Liver (tissue), 9 donors: Measurements from ENCODE around the gene PTK7. TPM values are rescaled to one million over a fixed set of nuclear protein-coding genes. Genes with fewer than 3 reads are reported as not detected.

Source experiments
- DNase-seq: peaks from one replicate; pipeline ENCODE4 v3.0.0-alpha.2; 2017; ENCODE audit warnings: low spot score
- H3K27ac ChIP-seq, 2 donors: one replicate each; pipeline ENCODE4 v1.7.0; 2013; ENCODE audit warnings: inconsistent platforms in 2 of 2, low read length in 2 of 2, control low read depth in 1 of 2, low read depth in 1 of 2, mild to moderate bottlenecking in 1 of 2
- H3K27me3 ChIP-seq, 4 donors: one replicate each; pipeline versions ENCODE4 v1.6.1 to v1.7.0; 2013; ENCODE audit warnings: low read length in 3 of 4, inconsistent platforms in 1 of 4, mild to moderate bottlenecking in 1 of 4, moderate library complexity in 1 of 4; ENCODE audit not compliant: control insufficient read depth in 4 of 4, insufficient read depth in 4 of 4
- H3K36me3 ChIP-seq, 4 donors: one replicate each; pipeline versions ENCODE4 v1.6.1 to v1.7.0; 2013; ENCODE audit warnings: low read length in 3 of 4, mild to moderate bottlenecking in 3 of 4, low read depth in 1 of 4, moderate library complexity in 1 of 4; ENCODE audit not compliant: control insufficient read depth in 4 of 4, insufficient read depth in 3 of 4
- H3K4me1 ChIP-seq, 4 donors: one replicate each; pipeline versions ENCODE4 v1.6.1 to v1.7.0; 2013; ENCODE audit warnings: low read length in 3 of 4, mild to moderate bottlenecking in 3 of 4, moderate library complexity in 1 of 4; ENCODE audit not compliant: control insufficient read depth in 4 of 4, insufficient read depth in 4 of 4
- H3K4me3 ChIP-seq, 3 donors: one replicate each; pipeline versions ENCODE4 v1.6.1 to v1.7.0; 2013; ENCODE audit warnings: low read length in 3 of 3, control low read depth in 1 of 3, low read depth in 1 of 3, mild to moderate bottlenecking in 1 of 3
- H3K9ac ChIP-seq, 2 donors: one replicate each; pipeline ENCODE4 v1.7.0; 2013; ENCODE audit warnings: low read length in 2 of 2, mild to moderate bottlenecking in 2 of 2, moderate library complexity in 2 of 2, control low read depth in 1 of 2, low read depth in 1 of 2
- H3K9me3 ChIP-seq, 4 donors: one replicate each; pipeline versions ENCODE4 v1.6.1 to v1.7.0; 2013; ENCODE audit warnings: low read length in 3 of 4; ENCODE audit not compliant: control insufficient read depth in 4 of 4
- EGR1 ChIP-seq, 2 donors: IDR thresholded peaks; 2 replicates each; pipeline ENCODE4 v1.6.1; 2016 to 2018; ENCODE audit warnings: antibody characterized with exemption in 2 of 2, low read depth in 2 of 2
- FOXA1 ChIP-seq: IDR thresholded peaks from 2 replicates; pipeline ENCODE4 v1.6.1; 2016; ENCODE audit warnings: antibody characterized with exemption
- FOXA2 ChIP-seq: IDR thresholded peaks from 2 replicates; pipeline ENCODE4 v1.6.1; 2016; ENCODE audit warnings: antibody characterized with exemption
- GABPA ChIP-seq, 2 donors: IDR thresholded peaks in 1 of 2; conservative IDR thresholded peaks in 1 of 2; 2 replicates each; pipeline ENCODE4 v1.6.1; 2016; ENCODE audit warnings: antibody characterized with exemption in 2 of 2, mild to moderate bottlenecking in 1 of 2, moderate library complexity in 1 of 2
- HNF4A ChIP-seq, 2 donors: conservative IDR thresholded peaks; 2 replicates each; pipeline ENCODE4 v1.6.1; 2016; ENCODE audit warnings: antibody characterized with exemption in 2 of 2, mild to moderate bottlenecking in 2 of 2
- HNF4G ChIP-seq: IDR thresholded peaks from 2 replicates; pipeline ENCODE4 v1.6.1; 2016; ENCODE audit warnings: antibody characterized with exemption
- JUND ChIP-seq, 2 donors: IDR thresholded peaks; 2 replicates each; pipeline ENCODE4 v1.6.1; 2016; ENCODE audit warnings: antibody characterized with exemption in 2 of 2
- NR2F2 ChIP-seq: IDR thresholded peaks from 2 replicates; pipeline ENCODE4 v1.6.1; 2016; ENCODE audit warnings: antibody characterized with exemption
- RAD21 ChIP-seq, 2 donors: IDR thresholded peaks; 2 replicates each; pipeline ENCODE4 v1.6.1; 2016; ENCODE audit warnings: antibody characterized with exemption in 2 of 2, mild to moderate bottlenecking in 2 of 2
- RXRA ChIP-seq, 2 donors: IDR thresholded peaks; 2 replicates each; pipeline ENCODE4 v1.6.1; 2017 to 2018; ENCODE audit warnings: antibody characterized with exemption in 2 of 2, mild to moderate bottlenecking in 1 of 2
- SP1 ChIP-seq: IDR thresholded peaks from 2 replicates; pipeline ENCODE4 v1.6.1; 2018; ENCODE audit warnings: antibody characterized with exemption, mild to moderate bottlenecking
- TAF1 ChIP-seq: conservative IDR thresholded peaks from 2 replicates; pipeline ENCODE4 v1.6.1; 2016; ENCODE audit warnings: antibody characterized with exemption, mild to moderate bottlenecking
- YY1 ChIP-seq: IDR thresholded peaks from 2 replicates; pipeline ENCODE4 v1.6.1; 2016; ENCODE audit warnings: antibody characterized with exemption, mild to moderate bottlenecking
- WGBS: extraction: QIAGEN DNeasy Blood & Tissue Kit; methylation state at CpG from one replicate; pipeline ENCODE4 v1.1.7; 2013; 5-methylcytosine and 5-hydroxymethylcytosine counted together
- polyA plus RNA-seq, 2 donors: library from polyadenylated mRNA; stranded (reverse) in 1 of 2; unstranded in 1 of 2; fragments of 200-250 nt in 1 of 2; fragments of >200 nt in 1 of 2; fragmentation: Nextera tagmentation in 1 of 2; extraction: Ambion mirVana in 1 of 2; gene quantifications; one replicate each; pipeline versions ENCODE4 v1.2.1 to v1.2.3, GENCODE V29; 2013 to 2015
- total RNA-seq, 2 donors: library from RNA; depleted of rRNA; stranded (reverse); fragments of >200 nt; gene quantifications; one replicate each; pipeline ENCODE4 v1.2.3, GENCODE V29; 2014
- TF ChIP-seq, protein P1 (sequence below): IDR thresholded peaks from 2 replicates; pipeline ENCODE4 v1.6.1; 2016; ENCODE audit warnings: antibody characterized with exemption
- TF ChIP-seq, protein P2 (sequence below): fragments of 150-350 bp; IDR thresholded peaks from 2 replicates; pipeline ENCODE4 v1.5.1; 2017; ENCODE audit warnings: improper control_type of control experiment, low read depth, low read length; ENCODE audit not compliant: missing input control
- TF ChIP-seq, protein P3 (sequence below): IDR thresholded peaks from 2 replicates; pipeline ENCODE4 v1.6.1; 2016; ENCODE audit warnings: antibody characterized with exemption
- TF ChIP-seq, protein P4 (sequence below): IDR thresholded peaks from 2 replicates; pipeline ENCODE4 v1.6.1; 2016; ENCODE audit warnings: antibody characterized with exemption, mild to moderate bottlenecking
- TF ChIP-seq, protein P5 (sequence below): IDR thresholded peaks from 2 replicates; pipeline ENCODE4 v1.6.1; 2016; ENCODE audit warnings: antibody characterized with exemption
- donor health status: healthy.
- donor health status: healthy.
- donor health status: healthy.
- donor health status: healthy.
- donor health status: healthy.

PTK7 gene
- total and polyA plus RNA-seq, 4 donors = 0.67 to 10.5 (median 1.3) TPM

DNA sequence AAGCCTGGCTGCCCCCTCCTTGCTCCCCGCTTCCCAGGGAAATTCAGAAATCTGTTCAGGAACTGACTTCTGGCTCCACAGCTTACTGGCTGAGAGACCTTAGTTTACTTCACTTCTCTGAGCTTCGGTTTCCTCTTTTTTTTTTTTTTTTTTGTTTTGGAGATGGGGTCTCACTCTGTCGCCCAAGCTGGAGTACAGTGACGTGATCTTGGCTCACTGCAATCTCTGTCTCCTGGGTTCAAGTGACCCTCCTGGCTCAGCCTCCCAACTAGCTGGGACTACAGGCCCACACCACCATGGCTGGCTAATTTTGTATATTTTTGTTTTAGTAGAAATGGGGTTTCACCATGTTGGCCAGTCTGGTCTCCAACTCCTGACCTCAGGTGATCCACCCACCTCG is 14.9 kb downstream of the PTK7 start:
- H3K4me1 ChIP-seq = peaks cover 0 to 7% (median 3%) of the 10 kb centered on the region in 4 donors
- no peak overlapping the region for H3K27ac ChIP-seq
- no peak overlapping the region for H3K9ac ChIP-seq
- H3K9me3 ChIP-seq = no peaks in the 10 kb centered on the region
- H3K36me3 ChIP-seq = no peaks in the 10 kb centered on the region
- H3K27me3 ChIP-seq = no peaks in the 10 kb centered on the region
- WGBS = 91% methylated on average over 5 of the region's 5 CpGs
- H3K4me3 ChIP-seq = no peak overlapping the region
- TF ChIP-seq, protein P1, sequence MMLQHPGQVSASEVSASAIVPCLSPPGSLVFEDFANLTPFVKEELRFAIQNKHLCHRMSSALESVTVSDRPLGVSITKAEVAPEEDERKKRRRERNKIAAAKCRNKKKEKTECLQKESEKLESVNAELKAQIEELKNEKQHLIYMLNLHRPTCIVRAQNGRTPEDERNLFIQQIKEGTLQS = no peak
- no peak for TF ChIP-seq JUND (IDR thresholded peaks at IDR 0.05)
- TF ChIP-seq, protein P2, sequence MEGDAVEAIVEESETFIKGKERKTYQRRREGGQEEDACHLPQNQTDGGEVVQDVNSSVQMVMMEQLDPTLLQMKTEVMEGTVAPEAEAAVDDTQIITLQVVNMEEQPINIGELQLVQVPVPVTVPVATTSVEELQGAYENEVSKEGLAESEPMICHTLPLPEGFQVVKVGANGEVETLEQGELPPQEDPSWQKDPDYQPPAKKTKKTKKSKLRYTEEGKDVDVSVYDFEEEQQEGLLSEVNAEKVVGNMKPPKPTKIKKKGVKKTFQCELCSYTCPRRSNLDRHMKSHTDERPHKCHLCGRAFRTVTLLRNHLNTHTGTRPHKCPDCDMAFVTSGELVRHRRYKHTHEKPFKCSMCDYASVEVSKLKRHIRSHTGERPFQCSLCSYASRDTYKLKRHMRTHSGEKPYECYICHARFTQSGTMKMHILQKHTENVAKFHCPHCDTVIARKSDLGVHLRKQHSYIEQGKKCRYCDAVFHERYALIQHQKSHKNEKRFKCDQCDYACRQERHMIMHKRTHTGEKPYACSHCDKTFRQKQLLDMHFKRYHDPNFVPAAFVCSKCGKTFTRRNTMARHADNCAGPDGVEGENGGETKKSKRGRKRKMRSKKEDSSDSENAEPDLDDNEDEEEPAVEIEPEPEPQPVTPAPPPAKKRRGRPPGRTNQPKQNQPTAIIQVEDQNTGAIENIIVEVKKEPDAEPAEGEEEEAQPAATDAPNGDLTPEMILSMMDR = no peak
- DNase-seq = no peak

DNA sequence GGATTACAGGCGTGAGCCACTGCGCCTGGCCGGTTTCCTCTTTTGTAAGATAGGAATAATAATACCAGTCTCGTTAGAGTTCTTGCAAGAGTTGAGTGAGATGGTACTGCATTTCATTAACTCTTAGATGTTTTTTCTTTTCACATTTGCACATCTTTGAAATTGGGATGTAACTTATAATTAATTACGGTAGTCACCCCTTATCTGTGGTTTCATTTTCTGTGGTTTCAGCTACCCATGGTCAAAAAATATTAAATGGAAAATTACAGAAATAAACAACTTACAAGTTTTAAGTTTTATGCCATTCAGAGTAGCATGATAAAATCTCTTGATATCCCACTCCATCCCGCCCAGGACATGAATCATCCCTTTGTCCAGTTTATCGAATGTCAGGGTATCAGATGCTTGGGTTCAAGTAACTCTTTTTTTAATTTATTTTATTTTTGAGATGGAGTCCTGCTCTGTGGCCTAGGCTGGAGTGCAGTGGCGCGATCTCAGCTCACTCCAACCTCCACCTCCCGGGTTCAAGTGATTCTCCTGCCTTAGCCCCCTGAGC is 15.4 kb downstream of the PTK7 start:
- no peak for DNase-seq

DNA sequence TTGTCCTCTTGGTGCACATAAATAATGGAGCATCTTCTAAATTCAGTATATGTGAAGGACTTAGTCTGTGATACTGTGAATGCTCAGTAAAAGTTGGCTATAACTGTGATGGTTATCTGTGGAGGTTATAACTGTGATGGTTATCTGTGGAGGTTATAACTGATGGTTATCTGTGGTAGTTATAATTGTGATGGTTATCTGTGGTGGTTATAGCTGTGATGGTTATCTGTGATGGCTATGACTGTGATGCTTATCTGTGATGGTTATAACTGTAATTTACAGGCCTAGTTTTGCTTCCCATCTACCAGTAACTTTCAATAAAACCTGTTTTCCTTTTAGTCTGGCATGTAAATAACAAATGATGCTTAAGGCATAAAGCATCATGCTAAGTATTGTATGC is 16.5 kb downstream of the PTK7 start:
- Histone ChIP-seq H3K9ac (no peak overlapping the region), H3K4me1 (peaks cover 0 to 7% (median 3%) of the 10 kb centered on the region in 4 donors), H3K36me3 (no peaks in the 10 kb centered on the region), H3K27me3 (no peaks in the 10 kb centered on the region), H3K27ac (no peak overlapping the region), H3K4me3 (no peak overlapping the region), H3K9me3 (no peaks in the 10 kb centered on the region)
- no peak for DNase-seq
- TF ChIP-seq JUND (IDR thresholded peaks at IDR 0.05) = no peak
- no peak for TF ChIP-seq RAD21 (IDR thresholded peaks at IDR 0.05)
- TF ChIP-seq HNF4A (conservative IDR thresholded peaks at IDR 0.05) = no peak
- TF ChIP-seq, protein P1 = no peak
- TF ChIP-seq NR2F2 = no peak
- TF ChIP-seq, protein P3, sequence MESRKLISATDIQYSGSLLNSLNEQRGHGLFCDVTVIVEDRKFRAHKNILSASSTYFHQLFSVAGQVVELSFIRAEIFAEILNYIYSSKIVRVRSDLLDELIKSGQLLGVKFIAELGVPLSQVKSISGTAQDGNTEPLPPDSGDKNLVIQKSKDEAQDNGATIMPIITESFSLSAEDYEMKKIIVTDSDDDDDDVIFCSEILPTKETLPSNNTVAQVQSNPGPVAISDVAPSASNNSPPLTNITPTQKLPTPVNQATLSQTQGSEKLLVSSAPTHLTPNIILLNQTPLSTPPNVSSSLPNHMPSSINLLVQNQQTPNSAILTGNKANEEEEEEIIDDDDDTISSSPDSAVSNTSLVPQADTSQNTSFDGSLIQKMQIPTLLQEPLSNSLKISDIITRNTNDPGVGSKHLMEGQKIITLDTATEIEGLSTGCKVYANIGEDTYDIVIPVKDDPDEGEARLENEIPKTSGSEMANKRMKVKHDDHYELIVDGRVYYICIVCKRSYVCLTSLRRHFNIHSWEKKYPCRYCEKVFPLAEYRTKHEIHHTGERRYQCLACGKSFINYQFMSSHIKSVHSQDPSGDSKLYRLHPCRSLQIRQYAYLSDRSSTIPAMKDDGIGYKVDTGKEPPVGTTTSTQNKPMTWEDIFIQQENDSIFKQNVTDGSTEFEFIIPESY = no peak
- TF ChIP-seq EGR1 (IDR thresholded peaks at IDR 0.05; ENCODE audit: low read depth in 2 of 2) = no peak
- TF ChIP-seq, protein P4, sequence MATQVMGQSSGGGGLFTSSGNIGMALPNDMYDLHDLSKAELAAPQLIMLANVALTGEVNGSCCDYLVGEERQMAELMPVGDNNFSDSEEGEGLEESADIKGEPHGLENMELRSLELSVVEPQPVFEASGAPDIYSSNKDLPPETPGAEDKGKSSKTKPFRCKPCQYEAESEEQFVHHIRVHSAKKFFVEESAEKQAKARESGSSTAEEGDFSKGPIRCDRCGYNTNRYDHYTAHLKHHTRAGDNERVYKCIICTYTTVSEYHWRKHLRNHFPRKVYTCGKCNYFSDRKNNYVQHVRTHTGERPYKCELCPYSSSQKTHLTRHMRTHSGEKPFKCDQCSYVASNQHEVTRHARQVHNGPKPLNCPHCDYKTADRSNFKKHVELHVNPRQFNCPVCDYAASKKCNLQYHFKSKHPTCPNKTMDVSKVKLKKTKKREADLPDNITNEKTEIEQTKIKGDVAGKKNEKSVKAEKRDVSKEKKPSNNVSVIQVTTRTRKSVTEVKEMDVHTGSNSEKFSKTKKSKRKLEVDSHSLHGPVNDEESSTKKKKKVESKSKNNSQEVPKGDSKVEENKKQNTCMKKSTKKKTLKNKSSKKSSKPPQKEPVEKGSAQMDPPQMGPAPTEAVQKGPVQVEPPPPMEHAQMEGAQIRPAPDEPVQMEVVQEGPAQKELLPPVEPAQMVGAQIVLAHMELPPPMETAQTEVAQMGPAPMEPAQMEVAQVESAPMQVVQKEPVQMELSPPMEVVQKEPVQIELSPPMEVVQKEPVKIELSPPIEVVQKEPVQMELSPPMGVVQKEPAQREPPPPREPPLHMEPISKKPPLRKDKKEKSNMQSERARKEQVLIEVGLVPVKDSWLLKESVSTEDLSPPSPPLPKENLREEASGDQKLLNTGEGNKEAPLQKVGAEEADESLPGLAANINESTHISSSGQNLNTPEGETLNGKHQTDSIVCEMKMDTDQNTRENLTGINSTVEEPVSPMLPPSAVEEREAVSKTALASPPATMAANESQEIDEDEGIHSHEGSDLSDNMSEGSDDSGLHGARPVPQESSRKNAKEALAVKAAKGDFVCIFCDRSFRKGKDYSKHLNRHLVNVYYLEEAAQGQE = no peak

More for the DNA sequence above, 15.4 kb downstream of the PTK7 start:
- H3K36me3 ChIP-seq = no peaks in the 10 kb centered on the region
- H3K4me1 ChIP-seq = peaks cover 0 to 7% (median 3%) of the 10 kb centered on the region in 4 donors
- no peak overlapping the region for H3K27ac ChIP-seq
- no peaks in the 10 kb centered on the region for H3K27me3 ChIP-seq
- no peak overlapping the region for H3K4me3 ChIP-seq
- H3K9ac ChIP-seq = no peak overlapping the region
- TF ChIP-seq FOXA1 (no peak), HNF4G (no peak), HNF4A (conservative IDR thresholded peaks at IDR 0.05) (no peak), FOXA2 (no peak), GABPA (IDR thresholded peaks at IDR 0.05 in 1 of 2, conservative IDR thresholded peaks at IDR 0.05 in 1 of 2) (no peak), NR2F2 (no peak), RXRA (IDR thresholded peaks at IDR 0.05) (no peak), EGR1 (IDR thresholded peaks at IDR 0.05; ENCODE audit: low read depth in 2 of 2) (no peak), SP1 (no peak), TAF1 (no peak), YY1 (no peak), JUND (IDR thresholded peaks at IDR 0.05) (no peak)
- TF ChIP-seq, protein P3 = no peak
- TF ChIP-seq, protein P5, sequence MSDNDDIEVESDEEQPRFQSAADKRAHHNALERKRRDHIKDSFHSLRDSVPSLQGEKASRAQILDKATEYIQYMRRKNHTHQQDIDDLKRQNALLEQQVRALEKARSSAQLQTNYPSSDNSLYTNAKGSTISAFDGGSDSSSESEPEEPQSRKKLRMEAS = no peak
- TF ChIP-seq, protein P1 = no peak
- no peaks in the 10 kb centered on the region for H3K9me3 ChIP-seq
- WGBS = 88% methylated on average over 10 of the region's 10 CpGs
